ENCODE data around the gene RASSF4. TPM values are rescaled to one million over a fixed set of nuclear protein-coding genes. Genes with fewer than 3 reads are reported as not detected.

Gene RASSF4
- total RNA-seq, 1 experiment from 2014 or later, result 2.8 TPM

DNA sequence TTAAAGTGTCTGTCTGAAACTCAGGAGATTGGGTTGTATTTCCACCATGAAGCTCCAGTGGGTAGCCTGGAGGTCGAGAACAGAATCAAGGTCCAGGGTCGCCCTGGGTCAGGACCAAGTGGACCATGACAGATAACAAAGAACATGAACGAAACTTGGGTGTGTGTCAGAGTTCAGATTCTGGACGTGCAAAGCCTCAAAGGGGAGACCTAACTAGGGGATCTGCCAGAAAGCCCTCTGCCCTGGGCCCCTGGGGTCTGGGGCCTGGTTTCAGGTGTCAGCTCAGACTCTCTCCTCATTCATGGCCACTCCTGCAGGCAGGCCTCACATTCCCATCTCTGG lies 1.6 kb downstream of the RASSF4 start (continued):
- TF ChIP-seq, protein P1, sequence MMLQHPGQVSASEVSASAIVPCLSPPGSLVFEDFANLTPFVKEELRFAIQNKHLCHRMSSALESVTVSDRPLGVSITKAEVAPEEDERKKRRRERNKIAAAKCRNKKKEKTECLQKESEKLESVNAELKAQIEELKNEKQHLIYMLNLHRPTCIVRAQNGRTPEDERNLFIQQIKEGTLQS (IDR thresholded peaks at IDR 0.05), result no peak

GRCh38 chr10:44961931-44962750 lies 2.5 kb downstream of the RASSF4 start:
- POLR2A ChIA-PET, result no interaction called here
- no peaks in the 10 kb centered on the region for H3K79me2 ChIP-seq (ENCODE audit: insufficient read depth, low read length)
- RAD21 ChIA-PET (ENCODE audit: low non-redundant PET in 1 of 2, low total read pairs in 2 of 2, uncharacterized antibody in 2 of 2, unreplicated experiment in 2 of 2), result no interaction called here

More at GRCh38 chr10:44961931-44962750, 2.5 kb downstream of the RASSF4 start:
- H3K4me1 ChIP-seq (ENCODE audit: control insufficient read depth in 1 of 2, insufficient read depth in 2 of 2, low read length in 2 of 2), result peaks cover 3 to 25% of the 10 kb centered on the region in 2 experiments; a peak in 3 of 4 replicates
- no peak overlapping the region for H3K4me3 ChIP-seq (replicated peaks in 1 of 2; ENCODE audit: low read depth in 1 of 2, low read length in 2 of 2)
- no peaks in the 10 kb centered on the region for H3K9me2 ChIP-seq (ENCODE audit: insufficient read depth)
- TF ChIP-seq SIN3A (IDR thresholded peaks at IDR 0.05; ENCODE audit: low read depth) (no peak), SP1 (IDR thresholded peaks at IDR 0.05; ENCODE audit: low read depth) (no peak), RAD21 (IDR thresholded peaks at IDR 0.05; ENCODE audit: low read depth) (no peak), TCF7L2 (IDR thresholded peaks at IDR 0.05; ENCODE audit: borderline replicate concordance, extremely low read depth, insufficient read depth, insufficient read length) (no peak), EGR1 (IDR thresholded peaks at IDR 0.05; ENCODE audit: low read depth) (no peak), EZH2 (IDR thresholded peaks at IDR 0.05) (no peak), ZNF274 (IDR thresholded peaks at IDR 0.05; ENCODE audit: low read depth, low read length) (no peak), MAX (IDR thresholded peaks at IDR 0.05) (no peak), ELF1 (IDR thresholded peaks at IDR 0.05; ENCODE audit: borderline replicate concordance, low read depth) (no peak), CTCF (IDR thresholded peaks at IDR 0.05 in 2 of 3, conservative IDR thresholded peaks at IDR 0.05 in 1 of 3; ENCODE audit: borderline replicate concordance in 1 of 3, insufficient read depth in 1 of 3, low read depth in 2 of 3, low read length in 2 of 3) (no peak), EZH2phosphoT487 (IDR thresholded peaks at IDR 0.05; ENCODE audit: borderline replicate concordance) (no peak), POLR2A (IDR thresholded peaks at IDR 0.05; ENCODE audit: borderline replicate concordance, extremely low read depth, insufficient read depth, insufficient read length) (no peak), YY1 (IDR thresholded peaks at IDR 0.05; ENCODE audit: extremely low read depth, insufficient replicate concordance, low read depth, low read length) (no peak), POLR2AphosphoS5 (IDR thresholded peaks at IDR 0.05; ENCODE audit: low read depth, low read length) (no peak), CBX3 (IDR thresholded peaks at IDR 0.05; ENCODE audit: low read depth) (no peak), CEBPB (IDR thresholded peaks at IDR 0.05; ENCODE audit: low read depth) (no peak)
- TF ChIP-seq, protein P2, sequence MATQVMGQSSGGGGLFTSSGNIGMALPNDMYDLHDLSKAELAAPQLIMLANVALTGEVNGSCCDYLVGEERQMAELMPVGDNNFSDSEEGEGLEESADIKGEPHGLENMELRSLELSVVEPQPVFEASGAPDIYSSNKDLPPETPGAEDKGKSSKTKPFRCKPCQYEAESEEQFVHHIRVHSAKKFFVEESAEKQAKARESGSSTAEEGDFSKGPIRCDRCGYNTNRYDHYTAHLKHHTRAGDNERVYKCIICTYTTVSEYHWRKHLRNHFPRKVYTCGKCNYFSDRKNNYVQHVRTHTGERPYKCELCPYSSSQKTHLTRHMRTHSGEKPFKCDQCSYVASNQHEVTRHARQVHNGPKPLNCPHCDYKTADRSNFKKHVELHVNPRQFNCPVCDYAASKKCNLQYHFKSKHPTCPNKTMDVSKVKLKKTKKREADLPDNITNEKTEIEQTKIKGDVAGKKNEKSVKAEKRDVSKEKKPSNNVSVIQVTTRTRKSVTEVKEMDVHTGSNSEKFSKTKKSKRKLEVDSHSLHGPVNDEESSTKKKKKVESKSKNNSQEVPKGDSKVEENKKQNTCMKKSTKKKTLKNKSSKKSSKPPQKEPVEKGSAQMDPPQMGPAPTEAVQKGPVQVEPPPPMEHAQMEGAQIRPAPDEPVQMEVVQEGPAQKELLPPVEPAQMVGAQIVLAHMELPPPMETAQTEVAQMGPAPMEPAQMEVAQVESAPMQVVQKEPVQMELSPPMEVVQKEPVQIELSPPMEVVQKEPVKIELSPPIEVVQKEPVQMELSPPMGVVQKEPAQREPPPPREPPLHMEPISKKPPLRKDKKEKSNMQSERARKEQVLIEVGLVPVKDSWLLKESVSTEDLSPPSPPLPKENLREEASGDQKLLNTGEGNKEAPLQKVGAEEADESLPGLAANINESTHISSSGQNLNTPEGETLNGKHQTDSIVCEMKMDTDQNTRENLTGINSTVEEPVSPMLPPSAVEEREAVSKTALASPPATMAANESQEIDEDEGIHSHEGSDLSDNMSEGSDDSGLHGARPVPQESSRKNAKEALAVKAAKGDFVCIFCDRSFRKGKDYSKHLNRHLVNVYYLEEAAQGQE (IDR thresholded peaks at IDR 0.05; ENCODE audit: low read depth), result no peak
- no peaks in the 10 kb centered on the region for H4K20me1 ChIP-seq (ENCODE audit: insufficient read depth)
- no peak overlapping the region for H3K27ac ChIP-seq (ENCODE audit: low read depth, low read length)
- ATAC-seq (no peak), DNase-seq (ENCODE audit: low read depth, low spot score) (no peak)
- no peak overlapping the region for H3K4me2 ChIP-seq (ENCODE audit: low read length)
- H3K9me3 ChIP-seq (ENCODE audit: control insufficient read depth in 1 of 2, insufficient read depth in 1 of 2, low read depth in 1 of 2, low read length in 2 of 2), result no peaks in the 10 kb centered on the region
- CTCF ChIA-PET, result interaction anchor here (1.1 to 1.4 kb wide), 2 partner anchors 17 to 29 kb away, joined by 3 read pairs; partner anchors contain the start of gene DEPP1
- intact Hi-C loops (cut with micrococcal nuclease), result no loop called here
- H3K9ac ChIP-seq (ENCODE audit: low read length), result no peak overlapping the region
- H3K36me3 ChIP-seq (ENCODE audit: control insufficient read depth in 1 of 2, insufficient read depth in 2 of 2, low read length in 2 of 2), result no peaks in the 10 kb centered on the region
- no peak overlapping the region for H2AFZ ChIP-seq (ENCODE audit: low read depth, low read length, poor library complexity, severe bottlenecking)
- no peaks in the 10 kb centered on the region for H3K27me3 ChIP-seq (ENCODE audit: insufficient read depth, low read length)
- BruUV-seq (replicated peaks), result no TSS peak
